Naive thymus-derived CD4-positive, alpha-beta T cell (primary cell): ENCODE results near the gene CXCL8. TPM values are rescaled to one million over a fixed set of nuclear protein-coding genes. Genes with fewer than 3 reads are reported as not detected.
A peak's percentile ranks its signal among the peaks of the same experiment; 100 is the strongest.

Experiments
- ATAC-seq: fragments of 150-1000 bp; cut with Tn5 transposase; 2 replicates; pipeline ENCODE4 v1.10.0; 2021; ENCODE audit warnings: mild to moderate bottlenecking, moderate library complexity
- CTCF ChIA-PET: fragments of 350-600 bp; sonication (Branson Sonifier 250); formaldehyde crosslinking; loops from one replicate; lab custom pipeline; 2021; ENCODE audit warnings: antibody characterized with exemption; lab: Charles Lee
- POLR2A ChIA-PET: fragments of 350-600 bp; sonication (Branson Sonifier 250); formaldehyde crosslinking; loops from one replicate; lab custom pipeline; 2021; ENCODE audit warnings: antibody characterized with exemption, inconsistent platforms; lab: Charles Lee
- DNase-seq, 9 donors: peaks; one replicate each; pipeline versions ENCODE4 v3.0.0 to v3.0.0-alpha.2; 2020 to 2022; ENCODE audit warnings: mixed read lengths in 1 of 9
- H3K27ac ChIP-seq: one replicate; pipeline ENCODE4 v1.7.0; 2013; ENCODE audit warnings: mild to moderate bottlenecking, low read depth, low read length, moderate library complexity
- H3K27me3 ChIP-seq, 2 donors: one replicate each; pipeline ENCODE4 v1.7.0; 2013; ENCODE audit warnings: low read length in 2 of 2, mild to moderate bottlenecking in 2 of 2, moderate library complexity in 2 of 2; ENCODE audit not compliant: control insufficient read depth in 2 of 2, insufficient read depth in 2 of 2
- H3K36me3 ChIP-seq, 3 experiments: 1 replicate in 2 of 3; 2 replicates in 1 of 3; pipeline ENCODE4 v1.7.0; 2013; ENCODE audit warnings: low read length in 3 of 3, mild to moderate bottlenecking in 3 of 3, moderate library complexity in 1 of 3; ENCODE audit not compliant: insufficient read depth in 3 of 3, control insufficient read depth in 2 of 3
- H3K4me1 ChIP-seq, 2 donors: one replicate each; pipeline ENCODE4 v1.7.0; 2013; ENCODE audit warnings: low read length in 2 of 2, mild to moderate bottlenecking in 2 of 2, moderate library complexity in 1 of 2; ENCODE audit not compliant: control insufficient read depth in 2 of 2, insufficient read depth in 2 of 2
- H3K4me3 ChIP-seq: 2 replicates; pipeline ENCODE4 v1.7.0; 2013; ENCODE audit warnings: mild to moderate bottlenecking, low read length
- H3K9me3 ChIP-seq, 3 experiments: 1 replicate in 2 of 3; 2 replicates in 1 of 3; pipeline ENCODE4 v1.7.0; 2013; ENCODE audit warnings: low read length in 3 of 3; ENCODE audit not compliant: control insufficient read depth in 2 of 3
- H3K27ac Mint-ChIP-seq, 9 donors: one replicate each; pipeline ENCODE4 v1.8.0; 2020 to 2022; ENCODE audit warnings: mixed read lengths in 9 of 9, mild to moderate bottlenecking in 8 of 9, moderate library complexity in 5 of 9, inconsistent platforms in 2 of 9
- H3K27me3 Mint-ChIP-seq, 5 donors: one replicate each; pipeline ENCODE4 v1.8.0; 2021 to 2022; ENCODE audit warnings: mixed read lengths in 5 of 5, mild to moderate bottlenecking in 1 of 5
- H3K36me3 Mint-ChIP-seq, 5 donors: one replicate each; pipeline ENCODE4 v1.8.0; 2020 to 2022; ENCODE audit warnings: mixed read lengths in 5 of 5, mild to moderate bottlenecking in 3 of 5, inconsistent platforms in 1 of 5
- H3K4me1 Mint-ChIP-seq, 7 donors: one replicate each; pipeline ENCODE4 v1.8.0; 2020 to 2022; ENCODE audit warnings: mixed read lengths in 7 of 7, mild to moderate bottlenecking in 3 of 7, inconsistent platforms in 1 of 7
- H3K4me3 Mint-ChIP-seq, 10 donors: one replicate each; pipeline ENCODE4 v1.8.0; 2020 to 2022; ENCODE audit warnings: mild to moderate bottlenecking in 10 of 10, mixed read lengths in 10 of 10, moderate library complexity in 6 of 10, inconsistent platforms in 2 of 10
- H3K9me3 Mint-ChIP-seq, 11 donors: one replicate each; pipeline ENCODE4 v1.8.0; 2020 to 2022; ENCODE audit warnings: mixed read lengths in 11 of 11, mild to moderate bottlenecking in 4 of 11, inconsistent platforms in 1 of 11, moderate library complexity in 1 of 11
- intact Hi-C, 2 donors: fragments of 100-400 bp; cut with micrococcal nuclease; formaldehyde crosslinking; loops; one replicate each; pipeline ENCODE4 v1.15.1; 2023
- polyA plus RNA-seq, 2 donors: library from polyadenylated mRNA; unstranded; fragments of 300-500 nt; fragmentation: Illumina TruSeq; gene quantifications; one replicate each; pipeline ENCODE4 v1.2.3, GENCODE V29; 2021
- total RNA-seq, 6 experiments: library from RNA in 5 of 6; stranded (reverse) in 5 of 6; gene quantifications; 1 replicate in 5 of 6; 2 replicates in 1 of 6; pipeline ENCODE4 v1.2.3 and lab custom pipeline; 2021 to 2026

CXCL8 gene
- total and polyA plus RNA-seq, 7 experiments from 2014 or later, result 0.20 to 501 (median 3.6) TPM; not detected in 1

DNA sequence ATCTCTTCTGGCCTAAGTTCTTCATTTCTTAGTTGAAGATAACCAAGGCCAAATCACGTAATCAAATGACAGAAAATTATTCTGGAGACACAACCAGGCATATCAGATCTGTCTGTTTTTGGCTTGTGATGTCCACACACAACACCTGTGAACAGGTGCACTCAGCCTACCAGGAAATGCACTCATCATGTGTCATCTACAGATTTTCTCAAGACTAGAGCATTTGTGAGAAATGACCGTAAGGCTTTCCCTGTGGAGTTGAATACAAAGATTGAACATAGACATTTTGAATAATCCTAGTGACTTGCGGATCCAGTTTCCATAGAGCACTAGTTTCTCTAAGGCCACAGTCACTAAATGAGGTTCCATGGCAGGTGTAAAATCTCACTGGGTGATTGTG lies 26.7 kb upstream of the CXCL8 start:
- intact Hi-C loops, result no loop called here
- POLR2A ChIA-PET, result no interaction called here
- Histone ChIP-seq H3K9me3 (no peaks in the 10 kb centered on the region), H3K27ac (no peak overlapping the region), H3K4me1 (no peaks in the 10 kb centered on the region), H3K4me3 (no peak overlapping the region), H3K36me3 (no peaks in the 10 kb centered on the region), H3K27me3 (no peaks in the 10 kb centered on the region)
- Mint-ChIP-seq H3K27me3 (peaks cover 0 to 7% (median 0%) of the 10 kb centered on the region in 5 donors), H3K4me3 (no peak overlapping the region), H3K36me3 (peaks cover 0 to 2% (median 0%) of the 10 kb centered on the region in 5 donors), H3K27ac (no peak overlapping the region), H3K9me3 (peaks cover 0 to 4% (median 0%) of the 10 kb centered on the region in 11 donors), H3K4me1 (peaks cover 0 to 12% (median 0%) of the 10 kb centered on the region in 7 donors)
- no peak for ATAC-seq
- DNase-seq, result no peak
- CTCF ChIA-PET, result no interaction called here

DNA sequence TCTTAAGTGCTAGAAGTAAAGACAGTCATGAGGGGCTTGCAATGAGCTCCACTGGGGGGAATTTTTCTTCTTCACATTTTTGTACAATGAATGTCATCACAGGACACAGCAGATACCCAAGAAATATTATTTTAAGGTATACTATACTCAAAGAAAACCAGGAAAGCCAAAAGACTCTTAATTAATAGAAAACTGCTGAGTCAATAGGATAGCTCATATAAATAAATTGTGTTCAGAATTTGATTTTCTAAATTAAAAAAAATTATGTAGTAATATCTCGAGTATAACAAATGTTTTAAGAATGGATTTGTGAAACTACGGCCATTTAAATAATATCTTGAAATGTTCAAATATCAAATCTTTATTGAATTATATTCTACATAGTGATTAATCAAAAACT lies 25.7 kb upstream of the CXCL8 start:
- Mint-ChIP-seq H3K27me3 (peaks cover 0 to 5% (median 0%) of the 10 kb centered on the region in 5 donors), H3K36me3 (no peaks in the 10 kb centered on the region)

DNA sequence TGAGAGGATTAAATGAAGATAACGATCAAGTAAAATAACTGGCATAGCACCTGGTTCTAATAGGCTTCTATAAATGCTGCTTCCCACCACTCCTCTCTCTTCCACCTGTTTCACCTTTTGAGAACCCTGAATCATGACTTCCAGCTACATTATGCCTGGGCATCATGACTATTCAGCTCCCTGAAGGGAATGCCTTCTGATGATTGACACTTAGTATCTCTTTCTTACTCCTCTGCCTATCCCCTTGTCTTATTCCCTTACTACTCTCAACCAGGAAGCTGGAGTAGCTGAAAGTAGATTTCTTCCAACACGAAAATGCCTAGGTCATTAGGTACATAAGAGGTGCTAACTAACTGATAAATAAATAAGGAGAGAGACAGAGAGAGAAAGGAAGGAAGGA lies 24.7 kb upstream of the CXCL8 start:
- Mint-ChIP-seq H3K9me3 (peaks cover 0 to 4% (median 0%) of the 10 kb centered on the region in 11 donors), H3K27me3 (no peaks in the 10 kb centered on the region), H3K4me3 (no peak overlapping the region), H3K4me1 (peaks cover 0 to 10% (median 0%) of the 10 kb centered on the region in 7 donors), H3K36me3 (no peaks in the 10 kb centered on the region), H3K27ac (peak overlapping the region in 1 of 9 donors; percentile 5)
- ATAC-seq, result no peak
- Histone ChIP-seq H3K4me1 (no peaks in the 10 kb centered on the region), H3K4me3 (no peak overlapping the region), H3K27me3 (no peaks in the 10 kb centered on the region), H3K36me3 (no peaks in the 10 kb centered on the region), H3K27ac (no peak overlapping the region), H3K9me3 (no peaks in the 10 kb centered on the region)
- intact Hi-C loops, result no loop called here
- CTCF ChIA-PET, result no interaction called here
- DNase-seq, result no peak
- POLR2A ChIA-PET, result no interaction called here

More for the DNA sequence above, 25.7 kb upstream of the CXCL8 start:
- no peaks in the 10 kb centered on the region for H3K36me3 ChIP-seq
- H3K4me3 ChIP-seq, result no peak overlapping the region
- Mint-ChIP-seq H3K27ac (no peak overlapping the region), H3K9me3 (peaks cover 0 to 4% (median 0%) of the 10 kb centered on the region in 11 donors), H3K4me3 (no peak overlapping the region), H3K4me1 (peaks cover 0 to 13% (median 0%) of the 10 kb centered on the region in 7 donors)
- H3K27ac ChIP-seq, result no peak overlapping the region
- H3K4me1 ChIP-seq, result no peaks in the 10 kb centered on the region
- DNase-seq, result no peak
- no peaks in the 10 kb centered on the region for H3K9me3 ChIP-seq
- no peak for ATAC-seq
- CTCF ChIA-PET, result no interaction called here
- POLR2A ChIA-PET, result no interaction called here
- intact Hi-C loops, result no loop called here
- no peaks in the 10 kb centered on the region for H3K27me3 ChIP-seq

DNA sequence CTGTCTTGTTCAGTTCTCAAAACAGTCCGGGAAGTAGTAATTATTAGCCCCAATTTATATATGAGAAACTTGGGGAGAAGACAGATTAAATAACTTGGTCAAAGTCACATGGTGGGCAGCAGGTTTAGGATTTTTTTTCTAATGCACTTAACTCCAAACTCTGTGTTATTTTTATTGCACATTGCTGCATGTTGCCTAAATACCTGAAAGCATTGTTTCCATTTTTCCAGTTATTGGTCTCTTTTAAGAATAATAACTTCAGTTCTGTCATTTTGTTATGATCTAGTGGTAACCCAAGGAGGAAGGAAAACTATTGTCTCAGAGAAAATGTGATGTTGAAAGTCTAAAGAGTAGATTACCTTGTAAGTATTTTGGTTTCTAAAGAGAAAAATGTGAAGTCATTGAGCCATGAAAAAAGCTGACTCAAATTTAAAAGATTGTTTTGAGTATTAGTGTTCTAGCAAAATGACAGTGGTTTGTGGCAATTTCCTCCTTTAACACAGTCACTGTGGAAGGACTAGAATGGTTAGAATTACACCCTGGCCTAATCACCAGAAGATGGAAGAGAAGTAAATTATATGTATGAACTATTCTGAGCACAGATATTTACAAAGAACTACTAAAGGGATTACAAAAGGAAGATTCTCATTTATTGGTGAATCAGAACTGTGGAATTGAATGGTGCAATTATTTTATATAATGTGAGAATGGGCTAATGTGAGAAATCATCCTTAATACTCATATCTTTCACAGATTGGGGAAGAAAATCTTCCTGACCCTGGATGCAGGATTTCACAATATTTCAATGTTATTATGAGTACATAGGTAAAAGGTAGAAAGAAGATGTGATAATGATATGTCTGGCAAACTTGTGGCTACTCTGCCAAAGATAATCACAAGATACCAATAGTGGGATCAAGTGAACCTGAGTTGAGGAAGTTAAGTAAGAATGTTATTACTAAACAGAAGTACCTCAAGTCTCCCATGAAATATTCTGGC lies 21.7 kb upstream of the CXCL8 start:
- Mint-ChIP-seq H3K4me3 (no peak overlapping the region), H3K27me3 (no peaks in the 10 kb centered on the region), H3K36me3 (no peaks in the 10 kb centered on the region), H3K9me3 (peaks cover 0 to 3% (median 0%) of the 10 kb centered on the region in 11 donors), H3K4me1 (peaks cover 0 to 6% (median 0%) of the 10 kb centered on the region in 7 donors), H3K27ac (no peak overlapping the region)
- Histone ChIP-seq H3K9me3 (no peaks in the 10 kb centered on the region), H3K4me3 (no peak overlapping the region), H3K36me3 (no peaks in the 10 kb centered on the region), H3K4me1 (no peaks in the 10 kb centered on the region), H3K27me3 (no peaks in the 10 kb centered on the region), H3K27ac (no peak overlapping the region)
- DNase-seq (no peak), ATAC-seq (peak; percentile 76)
- POLR2A ChIA-PET, result no interaction called here
- intact Hi-C loops, result no loop called here
- CTCF ChIA-PET, result no interaction called here

DNA sequence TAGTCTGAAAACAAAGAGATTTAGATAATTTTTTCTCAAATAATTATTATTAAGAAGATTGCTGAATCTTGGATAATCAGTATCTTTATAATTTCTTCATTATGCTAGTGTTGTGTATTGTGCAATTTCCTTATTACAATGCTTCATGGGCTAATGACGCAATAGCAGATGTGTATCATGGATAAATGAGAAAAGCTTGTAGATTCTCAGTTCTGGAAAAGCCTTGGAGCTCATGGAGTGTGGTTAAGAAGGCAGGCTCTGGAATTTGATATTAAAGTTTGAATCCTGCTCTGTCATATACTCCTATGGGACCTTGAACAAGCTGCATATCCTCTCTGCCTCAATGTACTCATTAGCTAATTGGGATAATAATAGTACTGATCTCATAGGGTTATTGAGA lies 18.9 kb upstream of the CXCL8 start:
- Mint-ChIP-seq H3K27ac (no peak overlapping the region), H3K36me3 (no peaks in the 10 kb centered on the region), H3K27me3 (no peaks in the 10 kb centered on the region), H3K4me1 (peaks cover 0 to 6% (median 0%) of the 10 kb centered on the region in 7 donors), H3K4me3 (no peak overlapping the region), H3K9me3 (peaks cover 0 to 3% (median 0%) of the 10 kb centered on the region in 11 donors)
- Histone ChIP-seq H3K4me3 (no peak overlapping the region), H3K4me1 (no peaks in the 10 kb centered on the region), H3K27me3 (no peaks in the 10 kb centered on the region), H3K9me3 (no peaks in the 10 kb centered on the region), H3K27ac (no peak overlapping the region), H3K36me3 (no peaks in the 10 kb centered on the region)
- POLR2A ChIA-PET, result no interaction called here
- DNase-seq, result no peak
- intact Hi-C loops, result no loop called here
- ATAC-seq, result no peak
- CTCF ChIA-PET, result no interaction called here

DNA sequence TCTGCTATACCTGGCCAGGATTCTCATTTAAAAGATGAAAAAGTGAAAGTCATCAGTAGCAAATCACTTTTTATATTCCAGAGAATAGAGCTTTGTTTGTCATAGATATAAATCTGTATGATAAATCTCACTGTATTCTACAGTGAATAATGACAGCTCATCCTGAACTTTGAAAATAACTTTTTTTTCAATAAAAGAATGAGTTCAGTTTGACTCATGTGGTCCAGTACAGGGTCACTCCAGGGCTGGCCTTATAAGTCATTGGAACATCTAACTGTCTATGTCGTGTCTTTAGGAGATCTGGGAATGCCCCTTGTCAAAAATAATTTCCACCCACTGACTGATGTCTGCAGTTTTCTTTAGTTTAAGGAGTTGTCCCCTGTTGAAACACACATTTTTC lies 18.5 kb upstream of the CXCL8 start:
- ChIA-PET CTCF (no interaction called here), POLR2A (no interaction called here)
- H3K36me3 ChIP-seq, result no peaks in the 10 kb centered on the region
- H3K27ac ChIP-seq, result no peak overlapping the region
- no peaks in the 10 kb centered on the region for H3K4me1 ChIP-seq
- intact Hi-C loops, result no loop called here
- H3K27me3 ChIP-seq, result no peaks in the 10 kb centered on the region
- no peak overlapping the region for H3K27ac Mint-ChIP-seq
- no peak overlapping the region for H3K4me3 ChIP-seq
- DNase-seq, result no peak
- no peaks in the 10 kb centered on the region for H3K9me3 ChIP-seq
- peaks cover 0 to 3% (median 0%) of the 10 kb centered on the region in 11 donors for H3K9me3 Mint-ChIP-seq
- H3K4me1 Mint-ChIP-seq, result peaks cover 0 to 6% (median 0%) of the 10 kb centered on the region in 7 donors
- ATAC-seq, result no peak
- H3K27me3 Mint-ChIP-seq, result no peaks in the 10 kb centered on the region
- no peak overlapping the region for H3K4me3 Mint-ChIP-seq
- no peaks in the 10 kb centered on the region for H3K36me3 Mint-ChIP-seq
